HG03103 (cell line): ENCODE results near the gene THY1.

Experiments
- ATAC-seq: cut with Tn5 transposase; IDR thresholded peaks from one replicate; pipeline ENCODE4 v1.9.1; 2021; ENCODE audit warnings: low read depth; ENCODE audit not compliant: unreplicated experiment

The THY1 gene

GRCh38 chr11:119372260-119373058, 50.5 kb downstream of the THY1 start:
- ATAC-seq, result no peak

- ATAC-seq, result no peak
These were observed 51.2 kb downstream of the THY1 start for GRCh38 chr11:119371778-119372182.

GRCh38 chr11:119371067-119371601, 51.8 kb downstream of the THY1 start:
- no peak for ATAC-seq

GRCh38 chr11:119370486-119371046, 52.4 kb downstream of the THY1 start:
- no peak for ATAC-seq

- ATAC-seq, result no peak
These were observed 53.6 kb downstream of the THY1 start for GRCh38 chr11:119369132-119369925.

- no peak for ATAC-seq
These were observed 54.6 kb downstream of the THY1 start for GRCh38 chr11:119368121-119369034.

GRCh38 chr11:119367661-119368120, 55.3 kb downstream of the THY1 start:
- ATAC-seq, result no peak
